Thyroid gland (tissue), 4 donors: ENCODE data around the gene MXD4.

Experiments
- POLR2A ChIP-seq, 2 donors: fragments of 450-650 bp; IDR thresholded peaks; one replicate each; pipeline ENCODE4 v1.6.1; 2017; ENCODE audit warnings: antibody characterized with exemption in 2 of 2, mild to moderate bottlenecking in 2 of 2, moderate library complexity in 1 of 2
- TF ChIP-seq, protein P1 (sequence below), 6 experiments: fragments of 200-600 bp in 3 of 6; fragments of 450-650 bp in 3 of 6; sonication (generic) in 3 of 6; IDR thresholded peaks; one replicate each; pipeline ENCODE4 v1.5.1; 2016 to 2019; ENCODE audit warnings: antibody characterized with exemption in 6 of 6, mild to moderate bottlenecking in 2 of 6, inconsistent platforms in 1 of 6, moderate library complexity in 1 of 6

DNA sequence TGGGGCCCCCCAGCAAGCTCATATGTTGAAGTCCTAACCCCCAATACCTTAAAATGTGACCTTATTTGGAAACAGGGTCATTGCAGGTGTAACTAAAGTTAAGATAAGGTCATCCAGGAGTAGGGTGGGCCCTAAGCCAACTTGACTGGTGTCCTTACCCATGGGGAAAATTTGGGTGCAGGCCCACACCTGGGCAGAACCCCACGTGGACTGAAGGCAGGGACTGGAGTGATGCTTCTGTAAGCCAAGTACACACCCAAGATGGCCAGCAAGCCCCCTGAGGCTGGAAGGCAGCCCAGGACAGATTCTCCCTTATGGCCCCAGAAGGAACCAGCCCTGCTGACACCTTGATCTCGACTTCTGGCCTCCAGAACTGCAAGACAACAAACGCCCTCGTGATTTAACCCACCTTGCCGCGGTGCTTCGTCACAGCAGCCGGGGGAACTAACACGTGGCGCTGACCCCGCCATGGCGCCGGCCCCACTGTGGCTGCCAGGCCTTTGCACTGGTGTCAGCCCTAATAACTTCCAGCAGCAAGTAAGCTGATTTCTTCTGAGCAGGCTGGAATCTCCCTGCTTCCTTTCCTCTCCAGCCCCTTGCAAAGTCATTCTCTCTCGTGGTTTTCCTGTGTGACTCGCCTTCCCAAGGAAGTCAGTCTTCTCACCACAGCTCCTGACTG, 23.2 kb upstream of the MXD4 start:
- TF ChIP-seq POLR2A (IDR thresholded peaks at IDR 0.05), result no peak
- TF ChIP-seq, protein P1, sequence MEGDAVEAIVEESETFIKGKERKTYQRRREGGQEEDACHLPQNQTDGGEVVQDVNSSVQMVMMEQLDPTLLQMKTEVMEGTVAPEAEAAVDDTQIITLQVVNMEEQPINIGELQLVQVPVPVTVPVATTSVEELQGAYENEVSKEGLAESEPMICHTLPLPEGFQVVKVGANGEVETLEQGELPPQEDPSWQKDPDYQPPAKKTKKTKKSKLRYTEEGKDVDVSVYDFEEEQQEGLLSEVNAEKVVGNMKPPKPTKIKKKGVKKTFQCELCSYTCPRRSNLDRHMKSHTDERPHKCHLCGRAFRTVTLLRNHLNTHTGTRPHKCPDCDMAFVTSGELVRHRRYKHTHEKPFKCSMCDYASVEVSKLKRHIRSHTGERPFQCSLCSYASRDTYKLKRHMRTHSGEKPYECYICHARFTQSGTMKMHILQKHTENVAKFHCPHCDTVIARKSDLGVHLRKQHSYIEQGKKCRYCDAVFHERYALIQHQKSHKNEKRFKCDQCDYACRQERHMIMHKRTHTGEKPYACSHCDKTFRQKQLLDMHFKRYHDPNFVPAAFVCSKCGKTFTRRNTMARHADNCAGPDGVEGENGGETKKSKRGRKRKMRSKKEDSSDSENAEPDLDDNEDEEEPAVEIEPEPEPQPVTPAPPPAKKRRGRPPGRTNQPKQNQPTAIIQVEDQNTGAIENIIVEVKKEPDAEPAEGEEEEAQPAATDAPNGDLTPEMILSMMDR (IDR thresholded peaks at IDR 0.05), result no peak
